Activated CD4-positive, CD25-positive, alpha-beta regulatory T cell treated with anti-CD3 and anti-CD28 coated beads, Interleukin-2, amount 50 U/mL, for 24 hours (primary cell): ENCODE results near the gene ZNF385A.
A peak's percentile ranks its signal among the peaks of the same experiment; 100 is the strongest.

Experiments
- ATAC-seq, 2 donors: fragments of 150-1000 bp; cut with Tn5 transposase; one replicate each; pipeline ENCODE4 v1.10.0; 2021; ENCODE audit warnings: mild to moderate bottlenecking in 1 of 2, moderate library complexity in 1 of 2

The ZNF385A gene

DNA sequence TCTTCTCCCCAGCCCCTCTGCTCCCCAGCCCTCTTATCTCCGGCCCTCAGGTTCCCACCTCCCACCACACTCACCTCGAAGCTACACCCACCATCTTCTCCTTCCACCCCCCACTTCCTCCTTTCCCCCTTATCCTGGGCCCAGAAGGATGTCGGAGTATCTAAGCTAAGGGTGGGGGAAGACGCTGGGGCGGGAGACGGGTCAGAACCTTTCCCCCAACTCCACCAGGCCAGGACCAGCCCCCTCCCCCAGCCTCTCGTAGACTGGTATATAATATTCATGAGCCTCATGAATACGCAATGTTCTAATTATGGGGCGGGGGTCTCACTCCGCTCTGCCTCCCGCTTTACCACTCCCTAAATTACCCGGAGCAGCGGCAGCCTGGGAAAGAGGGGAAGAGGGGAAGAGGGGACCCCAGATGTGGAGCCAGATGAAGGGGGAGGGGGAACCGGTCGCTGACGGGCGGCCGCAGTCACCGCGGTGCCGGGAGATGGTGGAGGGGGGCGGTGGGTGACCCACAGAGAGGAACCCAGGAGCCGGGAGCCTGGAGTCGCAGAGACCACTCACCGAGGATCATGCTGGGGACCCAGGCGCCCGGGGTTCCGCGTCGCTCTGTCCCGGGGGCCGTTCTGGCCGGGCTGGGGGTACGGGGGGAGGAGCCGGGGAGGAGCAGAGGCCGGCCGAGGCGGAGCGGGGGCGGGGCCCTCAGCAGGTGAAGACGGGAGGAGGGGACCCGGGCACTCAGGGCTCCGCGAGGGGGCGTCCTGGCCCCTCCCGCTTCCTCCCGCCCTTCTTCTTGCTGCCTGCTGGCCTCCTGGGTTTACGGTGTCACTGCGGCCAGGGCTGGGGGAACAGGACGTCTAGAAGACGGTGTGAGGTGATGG lies 6.4 kb upstream of the ZNF385A start:
- peak; percentile 78 to 80 for ATAC-seq

DNA sequence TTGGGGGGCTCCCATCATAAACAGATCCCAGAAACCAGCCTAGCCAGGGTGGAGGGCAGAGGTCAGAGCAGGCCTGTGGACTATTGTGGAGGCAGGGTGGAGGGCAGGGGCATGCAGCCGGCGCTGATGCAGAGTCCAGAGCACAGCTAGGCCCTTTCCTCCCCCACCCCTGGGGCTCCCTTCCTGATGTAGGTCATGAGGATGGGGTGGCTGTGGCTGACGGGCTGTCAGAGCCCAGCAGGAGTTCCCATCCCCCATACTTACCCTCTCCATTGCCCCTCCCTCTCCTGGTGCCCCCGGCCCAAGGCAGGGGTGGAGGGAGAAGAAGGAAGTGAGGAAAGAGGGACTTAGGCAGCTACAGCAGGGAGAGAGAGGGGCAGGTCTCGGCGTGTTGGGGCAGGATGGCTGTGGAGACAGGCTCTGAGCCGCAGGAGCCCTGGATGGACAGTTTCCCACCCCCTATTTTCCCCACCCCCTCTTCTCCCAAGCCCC lies 5.7 kb upstream of the ZNF385A start:
- ATAC-seq: no peak

DNA sequence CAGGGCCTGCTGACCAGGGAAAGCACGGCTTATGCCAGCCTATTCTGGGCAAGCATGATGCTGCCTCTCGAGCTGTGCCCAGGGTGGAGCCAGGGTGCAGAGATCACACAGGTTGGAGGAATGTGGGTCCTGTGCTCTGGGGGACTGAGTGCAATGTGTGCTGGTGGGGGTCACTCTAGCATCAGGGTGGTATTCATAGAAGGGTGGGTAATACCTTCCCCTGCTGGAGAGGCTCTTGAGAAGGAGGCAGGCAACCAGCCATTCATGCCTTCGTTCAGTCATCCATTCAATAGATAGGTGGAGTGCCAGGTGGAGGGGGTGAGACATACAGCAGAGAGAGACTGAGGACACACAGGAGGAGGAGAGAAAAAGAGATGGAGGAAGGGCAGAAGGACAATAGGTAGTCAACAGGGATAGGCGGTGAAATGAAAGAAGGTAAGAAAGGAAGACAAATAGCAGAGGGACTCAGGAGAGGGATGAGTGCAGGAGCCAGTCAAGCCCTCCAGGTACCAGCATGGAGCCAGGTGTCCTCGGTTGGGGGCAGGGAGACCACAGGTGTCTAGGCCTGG lies 5.2 kb upstream of the ZNF385A start:
- ATAC-seq: no peak

DNA sequence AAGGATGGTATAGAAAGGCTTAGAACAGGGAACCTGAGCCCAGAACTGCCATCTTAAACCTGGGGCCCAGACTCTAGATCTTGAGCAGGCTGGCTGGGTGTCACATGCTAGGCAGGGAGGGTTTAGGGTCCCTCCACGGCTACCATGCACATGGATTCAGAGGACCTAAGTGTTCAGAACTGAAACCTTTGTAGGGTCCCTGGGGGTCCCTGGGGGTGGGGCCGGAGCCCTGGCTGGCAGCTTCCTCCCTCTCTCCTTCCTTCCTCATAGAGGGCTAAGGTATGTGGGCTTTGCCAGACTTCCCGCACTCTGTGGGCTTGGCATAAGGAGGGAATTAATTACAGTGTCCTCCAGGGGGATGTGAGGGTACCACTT lies 4.6 kb upstream of the ZNF385A start:
- ATAC-seq: no peak

DNA sequence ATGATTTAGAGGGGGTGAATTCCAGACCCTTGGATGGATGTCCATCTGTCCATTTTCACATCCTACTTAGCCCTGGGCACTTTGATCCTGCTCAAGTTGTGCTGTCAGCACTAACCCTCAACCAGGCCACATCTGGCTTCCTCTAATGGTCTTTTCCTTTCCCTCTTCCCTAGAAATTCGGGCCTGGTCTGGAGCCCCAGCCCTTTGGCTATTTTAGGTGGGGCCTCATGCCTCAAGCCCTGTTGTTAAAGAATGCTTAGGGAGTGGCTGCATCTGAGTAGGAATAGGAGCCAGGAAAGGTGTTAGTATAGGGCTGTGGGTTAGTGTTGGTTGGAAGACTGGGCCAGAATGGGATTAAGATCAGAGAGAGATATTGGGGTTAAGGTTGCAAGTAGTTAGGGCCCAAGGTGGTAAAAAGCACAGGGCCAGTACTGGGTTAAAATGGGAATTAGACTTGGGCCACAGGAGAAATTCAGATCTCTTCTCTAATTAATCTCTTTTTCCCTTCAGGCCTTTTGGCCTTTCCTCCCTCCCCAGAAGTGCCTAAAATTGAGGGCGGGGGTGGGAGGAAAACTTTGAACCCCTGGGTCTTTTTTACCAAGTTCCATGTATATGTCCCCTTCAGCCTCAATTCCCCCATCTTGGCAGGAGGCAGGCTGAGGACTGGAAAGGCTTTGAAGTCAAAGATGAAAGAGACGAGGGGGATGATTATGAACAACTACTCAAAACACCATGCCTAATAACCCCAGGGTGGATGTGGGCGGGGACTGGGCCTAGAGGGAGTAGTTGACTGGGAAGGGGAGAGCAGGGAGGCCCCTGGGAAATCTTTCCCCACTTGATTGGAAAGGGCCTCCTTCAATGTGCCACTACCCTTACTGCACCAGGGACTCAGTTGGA lies 4.0 kb upstream of the ZNF385A start:
- ATAC-seq: no peak

DNA sequence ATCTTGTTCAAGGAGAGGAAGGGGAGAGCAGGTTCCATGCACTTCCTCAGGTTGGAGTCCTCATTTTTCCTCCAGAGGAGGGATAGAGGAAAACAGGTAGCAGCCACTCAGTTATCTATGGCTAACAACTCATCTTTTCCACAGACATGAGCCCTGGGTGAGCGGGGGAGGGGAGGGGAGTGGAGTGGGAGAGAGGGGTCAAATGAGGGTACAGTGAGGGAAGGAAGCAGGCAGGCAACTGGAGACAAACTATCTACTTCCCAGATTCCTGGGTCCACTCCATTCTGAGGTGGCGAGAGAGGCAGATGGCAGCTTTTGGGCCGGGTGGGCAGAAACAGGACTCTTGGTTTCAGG lies 2.6 kb upstream of the ZNF385A start:
- ATAC-seq: no peak

DNA sequence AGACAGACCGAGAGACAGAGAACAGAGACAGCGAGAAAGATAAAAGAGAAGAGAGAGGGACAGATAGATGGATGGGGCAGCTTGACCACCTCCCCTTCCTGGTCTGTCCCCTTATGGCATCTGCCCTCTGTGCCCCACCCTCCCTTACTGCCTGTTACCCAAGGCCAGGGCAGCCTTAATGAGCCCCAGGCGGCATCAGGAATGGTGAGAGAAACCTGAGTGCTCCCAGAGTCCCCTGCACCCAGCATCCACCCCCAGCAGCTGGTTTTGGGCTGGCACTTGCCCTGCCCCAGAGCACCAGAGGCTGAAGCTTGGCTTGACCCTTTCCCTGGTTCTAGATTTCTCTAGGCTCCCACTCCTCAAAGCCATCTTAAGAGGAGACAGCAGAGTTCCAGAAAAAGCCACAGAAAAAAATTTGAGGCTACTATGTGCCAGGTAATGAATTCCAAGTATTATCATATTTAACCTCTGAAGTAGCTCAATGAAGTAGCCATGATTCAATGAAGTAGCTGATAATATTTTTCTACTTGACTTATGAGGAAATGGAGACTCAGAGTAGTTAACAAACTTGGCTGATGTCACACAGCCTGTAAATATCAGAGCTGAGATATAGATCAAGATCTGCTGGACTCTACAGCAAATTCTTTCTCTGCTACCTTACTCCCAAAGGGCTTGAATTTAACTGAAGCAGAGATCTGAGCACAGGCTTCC lies 2.0 kb upstream of the ZNF385A start:
- ATAC-seq: no peak

DNA sequence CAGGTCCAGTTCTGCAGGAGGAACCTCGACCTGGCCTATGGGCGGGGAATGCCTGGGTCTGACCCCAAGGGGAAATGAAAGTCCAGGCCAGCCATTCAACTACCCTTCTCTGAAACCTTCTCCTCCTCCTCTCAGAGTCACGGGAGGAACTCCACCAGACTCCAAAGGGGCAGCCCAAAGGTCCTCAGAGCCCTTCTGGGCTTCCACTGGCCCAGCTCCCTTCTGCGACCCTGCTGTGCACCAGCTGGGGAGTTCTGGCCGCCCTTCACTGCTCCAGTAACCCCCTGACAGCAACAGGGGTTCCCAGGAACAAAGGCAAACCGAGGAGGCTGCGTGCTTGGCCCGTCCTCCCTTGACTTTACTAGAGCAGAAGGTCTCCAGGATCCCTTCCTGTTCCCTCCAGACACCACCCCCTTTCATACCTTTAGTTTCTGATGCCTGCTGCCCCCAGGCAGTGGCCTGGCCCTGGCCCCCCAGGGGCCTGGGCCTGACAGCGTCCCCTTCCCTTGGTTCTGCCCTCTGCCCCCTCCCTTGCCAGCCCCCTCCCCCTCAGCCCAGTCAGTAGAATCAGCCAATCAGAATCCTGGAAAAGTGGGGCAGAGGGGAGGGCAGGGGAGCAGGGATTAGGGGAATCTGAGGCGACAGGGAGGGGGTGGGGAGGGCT lies 850 bp upstream of the ZNF385A start:
- ATAC-seq: no peak

DNA sequence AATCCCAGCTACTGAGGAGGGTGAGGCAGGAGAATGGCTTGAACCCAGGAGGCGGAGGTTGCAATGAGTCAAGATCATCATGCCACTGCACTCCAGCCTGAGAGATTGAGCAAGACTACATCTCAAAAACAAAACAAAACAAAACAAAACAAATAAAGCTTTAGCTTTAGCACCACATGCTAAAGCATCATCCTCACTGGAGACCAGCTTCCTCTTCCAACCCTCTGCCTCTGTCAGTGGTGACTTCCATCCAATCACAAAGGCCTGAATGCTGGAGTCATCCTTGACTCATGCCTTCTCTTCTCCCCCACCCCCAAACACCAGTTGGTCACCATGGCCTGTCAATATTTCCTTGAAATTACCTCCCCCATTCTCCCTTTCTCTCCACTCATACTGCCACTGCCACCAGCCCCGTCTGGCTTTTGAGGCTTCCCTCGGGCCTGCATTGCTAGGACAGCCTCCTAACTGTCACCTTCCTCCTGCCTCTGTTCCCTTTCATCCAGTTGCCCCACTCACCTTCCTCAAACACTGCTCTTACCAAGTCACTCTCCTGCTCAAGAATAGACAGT lies 1.4 kb downstream of the ZNF385A start:
- peak; percentile 59 to 62 for ATAC-seq

DNA sequence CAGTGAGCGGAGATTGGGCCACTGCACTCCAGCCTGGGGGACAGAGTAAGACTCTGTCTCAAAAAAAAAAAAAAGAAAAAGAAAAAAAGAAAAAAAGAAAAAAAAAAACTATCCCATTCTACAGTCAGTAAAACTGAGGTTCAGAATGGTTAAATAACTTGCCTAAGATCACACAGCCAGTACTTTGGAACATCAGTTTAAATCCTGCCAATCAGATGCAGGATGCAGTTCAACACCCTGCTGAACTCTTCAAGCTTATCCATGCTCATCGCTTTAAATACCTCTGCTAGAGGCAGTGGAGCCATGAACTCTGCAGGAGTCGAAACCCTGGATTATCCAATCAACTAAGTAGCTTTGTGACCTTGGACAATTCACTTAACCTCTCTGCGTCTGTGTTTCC lies 3.4 kb downstream of the ZNF385A start:
- no peak for ATAC-seq

DNA sequence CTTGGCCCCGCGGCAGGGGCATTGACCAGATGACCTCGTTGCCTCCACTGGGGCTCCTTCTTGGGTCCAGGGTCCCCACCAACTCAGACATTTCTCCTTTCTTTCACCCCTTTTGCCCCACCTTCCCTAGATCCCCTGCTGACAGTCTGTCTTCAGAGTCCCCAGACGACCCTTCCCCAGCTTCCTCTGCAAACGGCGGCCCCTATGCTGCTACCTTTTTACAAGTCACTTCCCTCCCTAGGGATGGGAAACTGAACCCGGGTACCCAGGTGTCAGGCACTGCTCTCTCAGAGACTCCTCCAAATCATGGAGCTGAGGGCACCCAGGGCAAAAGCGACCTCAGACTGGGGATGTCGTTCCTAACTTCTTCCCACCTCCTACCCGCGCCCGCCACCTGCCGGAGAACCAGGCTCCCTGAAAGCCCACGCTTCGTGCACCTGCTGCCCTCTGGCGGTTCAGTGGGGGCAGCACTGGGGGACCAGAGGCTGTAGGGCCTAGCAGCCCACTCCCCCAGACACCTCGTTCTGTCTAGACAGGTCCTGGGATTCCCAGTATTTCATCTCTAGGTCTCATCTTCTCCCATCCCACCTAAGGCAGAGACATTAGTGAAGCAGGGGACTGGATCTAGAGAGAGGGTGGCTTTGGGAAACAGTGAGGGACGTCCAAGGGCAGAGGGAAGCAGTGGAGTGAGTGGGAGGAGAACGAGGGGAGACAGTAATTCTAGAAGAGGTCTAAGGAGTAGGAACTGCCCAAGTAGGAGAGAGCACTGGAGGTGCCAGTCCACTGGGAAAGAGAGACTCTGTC lies 4.9 kb downstream of the ZNF385A start:
- ATAC-seq: peak; percentile 89

DNA sequence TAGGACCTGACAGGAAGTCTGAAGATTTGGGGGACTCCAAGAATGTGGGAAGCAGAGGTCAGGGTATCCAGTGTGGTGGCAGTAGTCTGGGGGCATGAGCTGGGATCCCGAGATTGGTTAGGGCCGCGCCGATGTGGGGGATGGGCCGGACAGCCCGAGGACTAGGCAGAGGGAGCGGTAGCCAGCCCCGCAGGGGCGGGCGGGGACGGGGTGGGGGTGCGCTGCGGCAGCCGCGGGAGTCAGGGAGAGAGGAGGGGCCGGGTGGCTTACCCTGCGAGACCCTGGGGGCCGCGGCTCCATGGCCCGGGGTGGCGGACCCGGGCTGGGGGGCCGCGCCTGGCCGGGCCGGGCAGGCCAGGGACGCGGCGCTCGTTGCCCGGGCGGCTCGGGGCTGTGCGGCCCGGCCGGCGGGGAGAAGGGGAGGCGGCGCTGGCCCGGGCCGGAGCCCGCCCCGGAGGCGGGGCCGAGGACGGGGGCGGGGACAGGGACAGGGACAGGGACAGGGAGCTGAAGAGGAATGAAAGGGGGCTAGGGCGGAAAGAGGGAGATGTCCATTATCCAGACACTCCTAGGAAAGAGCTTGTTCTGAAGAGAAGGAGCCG lies 5.6 kb downstream of the ZNF385A start:
- no peak for ATAC-seq

DNA sequence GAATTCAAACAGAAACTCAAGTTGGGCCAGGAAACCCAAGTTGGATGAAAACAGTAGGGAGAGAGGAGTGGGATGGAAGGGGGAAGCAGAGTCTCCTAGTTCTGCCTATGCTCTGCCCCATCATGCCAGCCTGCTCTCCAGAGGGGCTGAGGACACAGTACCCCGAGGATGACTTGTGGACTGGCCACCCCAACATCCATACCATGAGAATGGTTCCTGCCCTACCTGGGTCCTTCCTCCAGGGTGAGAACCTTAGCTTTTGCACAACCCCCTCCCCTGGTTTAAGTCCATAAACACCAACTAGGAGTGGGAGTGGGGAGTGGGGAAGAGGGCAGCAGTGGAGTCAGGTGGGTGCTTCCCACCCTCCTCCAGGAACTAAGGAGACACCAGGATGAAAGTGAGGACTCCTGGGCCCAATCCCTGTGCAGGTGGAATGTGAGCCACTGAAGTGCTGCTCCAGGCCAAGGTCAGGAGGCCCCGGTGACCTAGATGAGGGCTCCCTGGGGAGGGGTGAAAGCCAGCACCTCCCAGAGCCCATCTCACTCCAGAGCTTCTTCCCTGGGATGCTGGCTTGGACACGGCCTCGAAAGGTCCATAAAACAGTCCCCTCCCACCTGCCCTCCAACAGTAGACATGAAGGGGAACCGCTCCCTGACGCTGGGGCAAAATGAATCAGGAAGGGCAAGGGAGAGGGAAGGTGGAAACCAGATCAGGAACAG lies 6.6 kb downstream of the ZNF385A start:
- ATAC-seq: no peak

DNA sequence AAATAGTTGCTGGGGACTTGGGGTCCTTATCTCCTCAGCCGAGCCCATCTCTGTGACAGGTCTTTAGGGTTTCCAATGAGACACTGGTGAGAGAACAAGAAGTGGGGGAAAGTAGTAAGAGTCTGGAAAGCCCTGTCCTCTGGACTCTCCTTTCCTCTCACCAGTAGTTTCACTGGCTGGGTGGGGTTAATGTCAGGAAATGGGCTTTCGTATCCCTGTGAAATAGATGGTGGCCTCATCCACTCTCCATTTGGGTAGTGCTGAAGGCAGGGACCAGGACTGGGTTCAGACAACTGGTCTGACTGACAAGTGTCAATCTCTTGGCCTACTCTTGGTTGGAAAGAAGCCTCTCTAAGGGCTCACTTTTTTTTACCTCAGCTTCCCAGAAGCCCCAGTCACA lies 7.5 kb downstream of the ZNF385A start:
- no peak for ATAC-seq

DNA sequence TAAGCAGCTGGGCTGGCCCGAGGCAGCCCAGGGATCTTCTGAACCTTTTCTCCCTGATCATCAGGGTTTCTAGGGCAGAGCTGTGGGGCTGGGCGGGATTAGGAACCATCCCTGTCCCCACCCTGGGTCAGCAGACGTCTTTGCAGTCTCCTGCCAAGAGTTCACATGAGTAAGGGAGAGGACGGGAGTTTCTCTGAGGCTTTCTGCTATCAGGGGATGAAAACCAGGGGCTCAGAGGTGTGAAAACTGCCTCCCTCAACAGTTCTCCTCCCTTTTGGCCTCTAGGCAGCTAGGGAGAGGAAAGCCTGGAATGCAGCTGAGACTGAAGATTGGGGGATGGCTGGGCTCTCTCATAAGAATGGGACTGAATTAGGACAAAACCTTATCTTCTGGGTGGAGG lies 7.9 kb downstream of the ZNF385A start:
- no peak for ATAC-seq

DNA sequence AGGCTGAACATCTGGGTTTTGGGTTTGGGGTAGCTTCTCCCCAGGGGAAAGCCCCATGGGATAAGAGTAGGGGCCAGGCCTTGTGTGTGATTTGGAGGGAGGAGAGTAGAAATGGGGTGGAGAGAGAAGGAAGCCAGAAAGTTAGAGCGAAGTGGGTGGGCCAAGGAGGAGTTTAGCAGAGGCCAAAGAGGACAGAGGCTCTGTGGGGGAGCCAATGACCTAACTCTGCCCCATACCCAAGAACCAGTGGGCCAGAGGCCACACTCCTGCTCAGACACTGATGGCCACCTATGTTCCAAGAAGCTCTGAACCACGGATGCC lies 9.3 kb downstream of the ZNF385A start:
- ATAC-seq: no peak

DNA sequence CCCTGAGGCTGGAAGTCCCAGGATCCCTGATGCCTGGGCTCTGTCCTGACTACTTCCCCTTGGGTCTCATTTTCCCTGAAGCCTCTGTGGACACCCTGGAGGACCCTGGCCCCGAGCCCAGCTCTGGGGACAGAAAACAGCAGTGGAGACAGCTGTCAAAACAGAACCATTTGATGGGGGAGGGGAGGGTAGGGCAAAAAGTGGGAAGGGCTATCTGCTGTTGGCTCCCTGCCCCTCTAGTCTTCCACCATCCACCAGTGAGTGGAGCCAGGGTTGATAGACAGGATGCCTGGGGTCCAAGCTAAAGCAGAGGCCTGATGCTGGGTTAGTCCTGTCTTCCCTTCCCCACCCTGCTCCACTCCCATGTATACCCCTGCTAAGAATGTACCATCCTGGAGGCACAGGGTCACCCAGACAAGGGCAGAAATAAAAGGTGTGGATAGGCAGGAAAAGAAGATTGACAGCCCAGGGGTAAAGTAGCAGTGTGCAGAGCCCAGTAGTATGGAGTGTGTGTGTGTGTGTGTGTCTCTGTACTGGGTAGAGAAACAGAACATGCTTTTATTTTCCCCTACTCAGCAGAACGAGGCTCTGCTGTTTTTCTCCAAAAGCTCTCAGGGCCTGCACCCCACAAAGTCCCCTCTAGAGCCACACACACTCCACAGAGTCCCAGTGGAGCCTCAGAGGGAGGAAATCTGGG lies 9.8 kb downstream of the ZNF385A start:
- ATAC-seq: no peak

DNA sequence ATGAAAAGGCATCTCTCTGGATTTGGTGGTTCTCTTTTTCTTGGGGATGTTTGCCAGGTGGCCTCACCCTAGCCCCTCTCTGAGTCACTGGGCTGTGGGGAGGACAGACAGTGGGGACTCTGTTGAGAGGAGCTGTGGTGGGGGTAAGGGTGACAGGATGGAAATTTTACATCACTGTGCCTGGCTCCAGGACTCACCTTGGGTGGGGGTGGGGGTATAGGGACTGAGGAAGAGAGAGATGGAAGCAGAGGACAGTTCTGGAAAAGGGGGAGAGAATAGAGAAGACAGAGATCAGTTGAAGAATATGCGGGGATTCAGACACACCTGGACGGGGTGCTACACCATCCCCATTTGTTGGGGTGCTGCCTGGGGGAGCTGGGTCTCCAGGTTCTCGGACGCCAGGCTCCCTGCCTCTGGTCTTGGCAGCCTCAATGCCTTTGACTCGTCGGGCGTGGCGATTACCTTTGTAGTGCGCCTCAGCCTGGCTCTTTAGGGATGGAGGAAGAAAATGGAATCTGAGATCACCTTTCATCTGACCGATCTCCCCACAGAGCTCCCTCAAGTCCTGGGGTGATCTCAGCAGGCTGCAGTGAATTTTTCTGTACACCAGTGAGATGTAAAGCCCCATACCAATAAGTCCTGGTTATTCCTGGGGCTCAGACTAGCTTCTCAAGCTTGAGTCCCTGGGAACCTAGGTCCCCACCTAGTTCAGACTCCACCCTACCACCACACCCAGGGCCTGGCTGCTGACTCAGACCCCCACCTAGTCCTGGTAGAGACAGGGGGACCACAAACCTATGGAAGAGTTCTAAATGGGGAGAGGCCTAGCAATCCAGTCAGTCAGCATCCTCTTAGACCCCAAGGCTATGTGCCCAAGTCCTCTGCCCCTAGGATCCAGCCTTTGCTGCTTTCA lies 10.6 kb downstream of the ZNF385A start:
- peak in 1 of 2 donors; percentile 25 for ATAC-seq
